ENCODE measurements around the gene THUMPD1. TPM values are rescaled to one million over a fixed set of nuclear protein-coding genes. Genes with fewer than 3 reads are reported as not detected.
"Not testable (repeated sequence)": the region's sequence is repeated elsewhere in the genome, so short reads cannot be mapped to it uniquely, and the experiment has no call there.

THUMPD1 gene
- total RNA-seq, 4 donors from 2014 or later, result 23.1 to 64.8 (median 43.4) TPM

- TF ChIP-seq EP300 (IDR thresholded peaks at IDR 0.05; ENCODE audit: low read depth) (no peak), POLR2A (IDR thresholded peaks at IDR 0.05) (no peak), POLR2AphosphoS5 (IDR thresholded peaks at IDR 0.05) (no peak)
- no peaks in the 10 kb centered on the region for H3K4me1 ChIP-seq
- peaks cover 0 to 6% (median 0%) of the 10 kb centered on the region in 4 donors for H3K36me3 ChIP-seq
- no peak for DNase-seq
- in situ Hi-C loops (cut with MboI; ENCODE audit: low pct_ligation_motif_present in 1 of 4, low pct_unique_long_range_greater_than_20kb in 1 of 4, low sequenced_read_pairs in 3 of 4), result no loop called here
- H3K27ac ChIP-seq, result no peak overlapping the region
- H3K4me3 ChIP-seq, result no peak overlapping the region
- intact Hi-C loops (cut with DNase I; ENCODE audit: low total_unique reads), result no loop called here
- no peaks in the 10 kb centered on the region for H3K9me3 ChIP-seq
- H3K27me3 ChIP-seq, result no peaks in the 10 kb centered on the region
- 84 to 100% methylated on average over 1 to 3 of the region's 3 CpGs for WGBS, 2 donors (ENCODE audit: low coverage in 1 of 2)
Measured at GRCh38 chr16:20729141-20729540, 12.5 kb downstream of the THUMPD1 start.

DNA sequence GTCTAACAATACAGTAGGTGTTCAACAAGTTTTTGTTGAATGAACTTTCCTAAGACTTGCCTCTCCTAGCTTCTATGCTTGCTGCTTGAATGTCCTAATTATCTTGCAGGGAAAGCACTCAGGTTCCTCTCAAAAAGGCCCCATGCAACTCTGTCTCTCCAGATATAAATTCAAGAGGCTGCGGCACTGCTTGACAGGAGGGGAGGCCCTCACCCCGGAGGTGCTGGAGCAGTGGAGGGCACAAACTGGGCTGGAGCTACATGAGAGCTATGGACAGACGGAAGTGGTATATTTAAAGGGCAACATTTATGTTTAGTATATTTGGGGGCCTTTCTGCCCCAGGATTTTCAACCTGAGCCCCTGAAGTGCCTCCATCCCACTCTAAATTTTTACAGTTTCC is 14.4 kb downstream of the THUMPD1 start:
- WGBS, 2 donors (ENCODE audit: low coverage in 1 of 2), result 88% methylated on average over 3 of the region's 3 CpGs; no CpG with 5 or more reads in 1 of the 2 donors
- TF ChIP-seq EP300 (IDR thresholded peaks at IDR 0.05; ENCODE audit: low read depth) (no peak), POLR2AphosphoS5 (IDR thresholded peaks at IDR 0.05) (no peak), POLR2A (IDR thresholded peaks at IDR 0.05) (no peak)
- TF ChIP-seq, protein P1, sequence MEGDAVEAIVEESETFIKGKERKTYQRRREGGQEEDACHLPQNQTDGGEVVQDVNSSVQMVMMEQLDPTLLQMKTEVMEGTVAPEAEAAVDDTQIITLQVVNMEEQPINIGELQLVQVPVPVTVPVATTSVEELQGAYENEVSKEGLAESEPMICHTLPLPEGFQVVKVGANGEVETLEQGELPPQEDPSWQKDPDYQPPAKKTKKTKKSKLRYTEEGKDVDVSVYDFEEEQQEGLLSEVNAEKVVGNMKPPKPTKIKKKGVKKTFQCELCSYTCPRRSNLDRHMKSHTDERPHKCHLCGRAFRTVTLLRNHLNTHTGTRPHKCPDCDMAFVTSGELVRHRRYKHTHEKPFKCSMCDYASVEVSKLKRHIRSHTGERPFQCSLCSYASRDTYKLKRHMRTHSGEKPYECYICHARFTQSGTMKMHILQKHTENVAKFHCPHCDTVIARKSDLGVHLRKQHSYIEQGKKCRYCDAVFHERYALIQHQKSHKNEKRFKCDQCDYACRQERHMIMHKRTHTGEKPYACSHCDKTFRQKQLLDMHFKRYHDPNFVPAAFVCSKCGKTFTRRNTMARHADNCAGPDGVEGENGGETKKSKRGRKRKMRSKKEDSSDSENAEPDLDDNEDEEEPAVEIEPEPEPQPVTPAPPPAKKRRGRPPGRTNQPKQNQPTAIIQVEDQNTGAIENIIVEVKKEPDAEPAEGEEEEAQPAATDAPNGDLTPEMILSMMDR (IDR thresholded peaks at IDR 0.05), result no peak
- no peaks in the 10 kb centered on the region for H3K9me3 ChIP-seq
- H3K4me3 ChIP-seq, result no peak overlapping the region
- H3K27ac ChIP-seq, result no peak overlapping the region
- DNase-seq, result no peak
- no peaks in the 10 kb centered on the region for H3K36me3 ChIP-seq
- no peaks in the 10 kb centered on the region for H3K27me3 ChIP-seq
- in situ Hi-C loops (cut with MboI; ENCODE audit: low pct_ligation_motif_present in 1 of 4, low pct_unique_long_range_greater_than_20kb in 1 of 4, low sequenced_read_pairs in 3 of 4), result no loop called here
- intact Hi-C loops (cut with DNase I; ENCODE audit: low total_unique reads), result no loop called here
- no peaks in the 10 kb centered on the region for H3K4me1 ChIP-seq

GRCh38 chr16:20726661-20727060 is 15.0 kb downstream of the THUMPD1 start:
- in situ Hi-C loops (cut with MboI; ENCODE audit: low pct_ligation_motif_present in 1 of 4, low pct_unique_long_range_greater_than_20kb in 1 of 4, low sequenced_read_pairs in 3 of 4) (no loop called here), intact Hi-C loops (cut with DNase I; ENCODE audit: low total_unique reads) (no loop called here)
- H3K4me3 ChIP-seq, result no peak overlapping the region
- no peaks in the 10 kb centered on the region for H3K9me3 ChIP-seq
- no peaks in the 10 kb centered on the region for H3K27me3 ChIP-seq
- TF ChIP-seq, protein P1 (IDR thresholded peaks at IDR 0.05), result no peak
- TF ChIP-seq POLR2A (IDR thresholded peaks at IDR 0.05) (no peak), EP300 (IDR thresholded peaks at IDR 0.05; ENCODE audit: low read depth) (no peak), POLR2AphosphoS5 (IDR thresholded peaks at IDR 0.05) (no peak)
- no peaks in the 10 kb centered on the region for H3K4me1 ChIP-seq
- no peak overlapping the region for H3K27ac ChIP-seq
- H3K36me3 ChIP-seq, result no peaks in the 10 kb centered on the region
- DNase-seq, result no peak

DNA sequence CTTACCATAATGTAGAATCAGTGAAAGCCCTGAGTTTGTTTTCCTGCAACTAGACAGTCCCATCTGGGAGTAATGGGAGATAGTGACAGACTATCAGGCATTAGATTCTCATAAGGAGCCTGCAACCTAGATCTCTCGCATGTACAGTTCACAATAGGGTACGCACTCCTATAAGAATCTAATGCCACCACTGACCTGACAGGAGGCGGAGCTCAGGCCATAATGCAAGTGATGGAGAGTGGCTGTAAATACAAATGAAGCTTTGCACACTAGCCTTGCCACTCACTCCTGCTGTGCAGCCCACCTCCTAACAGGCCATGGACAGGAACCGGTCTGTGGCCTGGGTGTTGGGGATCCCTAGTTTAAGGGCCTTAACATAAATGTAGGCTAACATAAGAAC is 21.4 kb downstream of the THUMPD1 start:
- H3K27ac ChIP-seq, result no peak overlapping the region
- DNase-seq, result no peak
- no peak overlapping the region for H3K4me3 ChIP-seq
- H3K4me1 ChIP-seq, result no peaks in the 10 kb centered on the region
- in situ Hi-C loops (cut with MboI; ENCODE audit: low pct_ligation_motif_present in 1 of 4, low pct_unique_long_range_greater_than_20kb in 1 of 4, low sequenced_read_pairs in 3 of 4) (loop anchor here in 1 of 4 donors (25.0 kb wide), 1 partner anchor 108 kb away; no protein-coding TSS in a partner anchor), intact Hi-C loops (cut with DNase I; ENCODE audit: low total_unique reads) (no loop called here)
- H3K36me3 ChIP-seq, result no peaks in the 10 kb centered on the region
- H3K27me3 ChIP-seq, result no peaks in the 10 kb centered on the region
- no peak for TF ChIP-seq POLR2AphosphoS5 (IDR thresholded peaks at IDR 0.05)
- no peak for TF ChIP-seq POLR2A (IDR thresholded peaks at IDR 0.05)
- TF ChIP-seq, protein P1 (IDR thresholded peaks at IDR 0.05), result no peak
- TF ChIP-seq EP300 (IDR thresholded peaks at IDR 0.05; ENCODE audit: low read depth), result no peak
- 93% methylated on average over 4 of the region's 4 CpGs; no CpG with 5 or more reads in 1 of the 2 donors for WGBS, 2 donors (ENCODE audit: low coverage in 1 of 2)
- H3K9me3 ChIP-seq, result no peaks in the 10 kb centered on the region

DNA sequence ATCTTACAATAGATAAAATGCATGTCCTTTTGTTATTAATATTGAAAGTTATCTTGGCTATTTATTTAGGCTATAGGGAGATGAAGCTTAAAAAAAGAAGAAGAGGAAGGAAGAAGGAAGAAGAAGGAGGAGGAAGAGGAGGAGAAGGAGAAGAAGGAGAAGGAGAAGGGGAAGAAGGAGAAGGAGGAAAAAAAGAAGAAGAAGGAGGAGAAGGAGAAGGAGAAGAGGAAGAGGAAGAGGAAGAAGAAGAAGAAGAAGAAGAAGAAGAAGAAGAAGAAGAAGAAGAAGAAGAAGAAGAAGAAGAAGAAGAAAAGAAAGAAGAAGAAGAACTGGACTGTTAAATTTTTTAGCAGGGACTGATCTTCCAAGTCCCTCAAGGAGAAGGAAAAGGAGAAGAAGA is 23.9 kb downstream of the THUMPD1 start:
- H3K9me3 ChIP-seq; H3K27ac ChIP-seq; H3K4me3 ChIP-seq; H3K27me3 ChIP-seq; H3K4me1 ChIP-seq; DNase-seq; H3K36me3 ChIP-seq; intact Hi-C loops (cut with DNase I; ENCODE audit: low total_unique reads): not testable (repeated sequence)
- in situ Hi-C loops (cut with MboI; ENCODE audit: low pct_ligation_motif_present in 1 of 4, low pct_unique_long_range_greater_than_20kb in 1 of 4, low sequenced_read_pairs in 3 of 4), result loop anchor here in 1 of 4 donors (25.0 kb wide), 1 partner anchor 105 kb away; no protein-coding TSS in a partner anchor

Measured in transverse colon (tissue), 4 donors.